Subcutaneous preadipocyte (primary cell): ENCODE data around the gene SUV39H2. TPM values are rescaled to one million over a fixed set of nuclear protein-coding genes. Genes with fewer than 3 reads are reported as not detected.

Experiments used
- total RNA-seq: library from RNA; depleted of rRNA; stranded (reverse); fragments of >200 nt; gene quantifications from 2 replicates; pipeline ENCODE4 v1.2.3, GENCODE V29; 2012

Gene SUV39H2, protein sequence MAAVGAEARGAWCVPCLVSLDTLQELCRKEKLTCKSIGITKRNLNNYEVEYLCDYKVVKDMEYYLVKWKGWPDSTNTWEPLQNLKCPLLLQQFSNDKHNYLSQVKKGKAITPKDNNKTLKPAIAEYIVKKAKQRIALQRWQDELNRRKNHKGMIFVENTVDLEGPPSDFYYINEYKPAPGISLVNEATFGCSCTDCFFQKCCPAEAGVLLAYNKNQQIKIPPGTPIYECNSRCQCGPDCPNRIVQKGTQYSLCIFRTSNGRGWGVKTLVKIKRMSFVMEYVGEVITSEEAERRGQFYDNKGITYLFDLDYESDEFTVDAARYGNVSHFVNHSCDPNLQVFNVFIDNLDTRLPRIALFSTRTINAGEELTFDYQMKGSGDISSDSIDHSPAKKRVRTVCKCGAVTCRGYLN
- 15.8 and 22.3 TPM in 2 replicates for total RNA-seq

GRCh38 chr10:14878266-14879123, at the start of gene SUV39H2:
Gene SUV39H2 (plus strand): TSS chr10:14878866. CDS start chr10:14878889, 23 bp downstream.

GRCh38 chr10:14837757-14838581, 40.7 kb upstream of the SUV39H2 start, which contains the start of the genes CDNF, HSPA14 and MSANTD7:
Gene CDNF (minus strand): TSS chr10:14838037. CDS start chr10:14837946, 91 bp downstream.
Gene HSPA14 (plus strand): TSS chr10:14838306. CDS start chr10:14838403, 97 bp downstream.
Gene MSANTD7 (plus strand): TSS chr10:14838306. CDS start chr10:14842285, 3,979 bp downstream.

Other genes with a start within 250 kb of the SUV39H2 start
- gene FAM107B, start 104.0 kb upstream of the SUV39H2 start, total RNA-seq = 2.9 and 6.6 TPM in 2 replicates
- 0.37 and 0.78 TPM in 2 replicates for gene CDNF, start 40.8 kb upstream of the SUV39H2 start, total RNA-seq
- gene HSPA14, start 40.6 kb upstream of the SUV39H2 start, total RNA-seq = 16.9 and 17.2 TPM in 2 replicates
- gene MSANTD7, start 40.6 kb upstream of the SUV39H2 start, total RNA-seq = 12.1 and 21.5 TPM in 2 replicates
- gene DCLRE1C, start 75.2 kb downstream of the SUV39H2 start, total RNA-seq = 9.6 and 12.7 TPM in 2 replicates
- 0.73 TPM in 1 of 2 replicates, not detected in the other for gene MEIG1, start 80.5 kb downstream of the SUV39H2 start, total RNA-seq
- gene OLAH, start 165.1 kb downstream of the SUV39H2 start, total RNA-seq = under 0.01 and 0.78 TPM in 2 replicates
- gene ACBD7, start 209.9 kb downstream of the SUV39H2 start, total RNA-seq = 0.37 and 0.78 TPM in 2 replicates
- 13.1 and 16.9 TPM in 2 replicates for gene RPP38, start 218.5 kb downstream of the SUV39H2 start, total RNA-seq